GM12865 (cell line): Measurements from ENCODE around the gene GCNT2.
"Not testable (repeated sequence)": the region's sequence is repeated elsewhere in the genome, so short reads cannot be mapped to it uniquely, and the experiment has no call there.

Experiments used
- DNase-seq: peaks from one replicate; pipeline ENCODE4 v3.0.0; 2010; ENCODE audit warnings: low read depth
- H3K4me3 ChIP-seq: 2 replicates; pipeline ENCODE4 v1.5.1; 2011; ENCODE audit warnings: mild to moderate bottlenecking, low read depth, low read length, control low read depth
- CTCF ChIP-seq: IDR thresholded peaks from 2 replicates; pipeline ENCODE4 v1.5.1; 2011; ENCODE audit warnings: low read length, control low read depth, low read depth, inconsistent platforms; ENCODE audit not compliant: insufficient read depth; ENCODE audit errors: missing control alignments

The GCNT2 gene

DNA sequence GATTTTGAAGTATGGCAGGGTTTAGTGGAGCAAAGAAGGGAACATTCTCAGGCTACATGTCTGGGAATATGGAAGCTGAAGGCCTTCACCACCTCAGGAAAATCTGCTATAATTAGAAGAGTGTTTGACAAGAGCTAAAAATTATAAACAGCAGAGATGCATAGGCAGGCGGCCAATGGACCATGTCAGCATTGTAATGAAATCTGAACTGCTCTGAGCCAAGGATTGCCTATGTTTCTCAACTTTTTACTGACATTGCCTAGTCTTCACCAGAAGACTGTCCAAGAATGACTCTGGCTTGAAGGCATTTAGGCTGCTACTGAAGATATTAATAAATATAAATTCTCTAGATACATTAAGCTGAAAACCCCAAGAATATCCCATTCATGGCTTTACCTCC is 89.1 kb downstream of the GCNT2 start:
- DNase-seq, result no peak
- no peak for TF ChIP-seq CTCF
- H3K4me3 ChIP-seq, result no peak overlapping the region

DNA sequence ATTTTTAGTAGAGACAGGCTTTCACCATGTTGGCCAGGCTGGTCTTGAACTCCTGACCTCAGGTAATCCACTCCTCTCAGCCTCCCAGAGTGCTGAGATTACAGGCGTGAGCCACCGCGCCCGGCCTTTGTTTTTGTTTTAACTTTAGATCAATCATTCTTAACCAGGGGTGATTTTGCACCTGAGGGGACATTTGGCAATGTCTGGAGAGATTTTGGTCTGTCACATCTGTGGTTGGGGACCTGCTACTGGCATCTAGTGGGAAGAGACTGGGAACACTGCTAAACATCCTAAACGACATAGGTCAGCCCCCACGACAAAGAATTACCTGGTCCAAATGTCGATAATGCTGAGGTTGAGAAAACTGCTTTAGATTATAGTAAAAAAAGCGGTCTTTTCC is 91.0 kb downstream of the GCNT2 start:
- TF ChIP-seq CTCF, result no peak
- no peak for DNase-seq

GRCh38 chr6:10613077-10613476 is 91.9 kb downstream of the GCNT2 start:
- no peak for TF ChIP-seq CTCF
- no peak for DNase-seq
- no peak overlapping the region for H3K4me3 ChIP-seq

More for the DNA sequence above, 91.0 kb downstream of the GCNT2 start:
- no peak overlapping the region for H3K4me3 ChIP-seq

- no peak overlapping the region for H3K4me3 ChIP-seq
- no peak for TF ChIP-seq CTCF
- no peak for DNase-seq
Observed at GRCh38 chr6:10613723-10614122, 92.6 kb downstream of the GCNT2 start.

DNA sequence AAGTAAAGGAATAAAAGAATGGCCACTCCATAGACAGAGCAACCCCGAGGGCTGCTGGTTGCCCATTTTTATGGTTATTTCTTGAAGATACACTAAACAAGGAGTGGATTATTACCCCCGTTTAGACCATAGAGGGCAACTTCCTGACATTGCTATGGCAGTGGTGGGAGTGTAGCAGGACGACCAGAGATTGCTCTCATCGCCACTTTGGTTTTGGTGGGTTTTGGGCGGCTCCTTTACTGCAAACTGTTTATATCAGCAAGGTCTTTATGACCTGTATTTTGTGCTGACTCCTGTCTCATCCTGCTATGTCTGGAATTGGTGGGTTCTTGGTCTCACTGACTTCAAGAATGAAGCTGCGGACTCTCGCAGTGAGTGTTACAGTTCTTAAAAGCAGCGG is 94.5 kb downstream of the GCNT2 start:
- no peak for DNase-seq
- H3K4me3 ChIP-seq, result no peak overlapping the region
- TF ChIP-seq CTCF, result no peak

DNA sequence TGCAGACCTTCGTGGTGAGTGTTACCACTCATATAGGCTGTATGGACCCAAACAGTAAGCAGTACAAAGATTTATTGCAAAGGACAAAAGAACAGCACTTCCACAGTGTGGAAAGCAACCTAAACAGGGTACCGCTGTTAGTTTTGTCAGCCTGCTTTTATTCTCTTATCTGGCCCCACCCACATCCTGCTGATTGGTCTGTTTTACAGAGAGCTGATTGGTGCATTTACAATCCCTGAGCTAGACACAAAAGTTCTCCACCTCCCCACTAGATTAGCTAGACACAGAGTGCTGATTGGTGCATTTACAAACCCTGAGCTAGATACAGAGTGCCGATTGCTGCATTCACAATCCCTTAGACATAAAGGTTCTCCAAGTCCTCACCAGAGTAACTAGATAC is 95.1 kb downstream of the GCNT2 start:
- not testable (repeated sequence) for DNase-seq

GRCh38 chr6:10617008-10617696 is 96.0 kb downstream of the GCNT2 start:
- TF ChIP-seq CTCF, result no peak
- no peak overlapping the region for H3K4me3 ChIP-seq
- DNase-seq, result no peak

More for the DNA sequence above, 95.1 kb downstream of the GCNT2 start:
- not testable (repeated sequence) for H3K4me3 ChIP-seq
